ENCODE measurements around the gene CYP27B1. TPM values are rescaled to one million over a fixed set of nuclear protein-coding genes. Genes with fewer than 3 reads are reported as not detected.
A peak's percentile ranks its signal among the peaks of the same experiment; 100 is the strongest.

CYP27B1 gene
- total RNA-seq (2014; rRNA removed; shearing (Covaris generic)), result 0.69 and 3.1 TPM in 2 replicates
- 1.0 and 1.6 TPM in 2 replicates for polyA plus RNA-seq (2015; cell fraction: cytosol; rRNA removed)
- 46.1 TPM in 2 replicates for polyA plus RNA-seq (2015; cell fraction: nucleus; rRNA removed)

GRCh38 chr12:57766464-57767304 is at the start of gene CYP27B1:
TSS of gene CYP27B1 (minus strand) at chr12:57767078. CDS start at chr12:57767041, 37 bp downstream.
- in situ Hi-C loops (cut with HindIII; ENCODE audit: low pct_unique_long_range_greater_than_20kb, low sequenced_read_pairs), result no loop called here
- DNase-seq (ENCODE audit: low read depth, low spot score), result no peak

GRCh38 chr12:57816001-57816854 is 49.4 kb upstream of the CYP27B1 start:
- in situ Hi-C loops (cut with HindIII; ENCODE audit: low pct_unique_long_range_greater_than_20kb, low sequenced_read_pairs), result no loop called here
- DNase-seq (ENCODE audit: low read depth, low spot score), result no peak

- DNase-seq (ENCODE audit: low read depth, low spot score), result peak; percentile 40
- in situ Hi-C loops (cut with HindIII; ENCODE audit: low pct_unique_long_range_greater_than_20kb, low sequenced_read_pairs), result no loop called here
These were observed 48.5 kb upstream of the CYP27B1 start for GRCh38 chr12:57815177-57816000.

- in situ Hi-C loops (cut with HindIII; ENCODE audit: low pct_unique_long_range_greater_than_20kb, low sequenced_read_pairs), result no loop called here
These were observed 47.3 kb upstream of the CYP27B1 start for GRCh38 chr12:57813971-57814772.

GRCh38 chr12:57813111-57813970 is 46.5 kb upstream of the CYP27B1 start:
- no peak for DNase-seq (ENCODE audit: low read depth, low spot score)
- in situ Hi-C loops (cut with HindIII; ENCODE audit: low pct_unique_long_range_greater_than_20kb, low sequenced_read_pairs), result no loop called here

More at GRCh38 chr12:57813971-57814772, 47.3 kb upstream of the CYP27B1 start:
- no peak for DNase-seq (ENCODE audit: low read depth, low spot score)

GRCh38 chr12:57811028-57811755 is 44.3 kb upstream of the CYP27B1 start:
- no peak for DNase-seq (ENCODE audit: low read depth, low spot score)

GRCh38 chr12:57810450-57810849 is 43.6 kb upstream of the CYP27B1 start:
- in situ Hi-C loops (cut with HindIII; ENCODE audit: low pct_unique_long_range_greater_than_20kb, low sequenced_read_pairs), result no loop called here

More at GRCh38 chr12:57811028-57811755, 44.3 kb upstream of the CYP27B1 start:
- in situ Hi-C loops (cut with HindIII; ENCODE audit: low pct_unique_long_range_greater_than_20kb, low sequenced_read_pairs), result no loop called here

GRCh38 chr12:57809425-57809824 is 42.5 kb upstream of the CYP27B1 start:
- DNase-seq (ENCODE audit: low read depth, low spot score), result no peak
- in situ Hi-C loops (cut with HindIII; ENCODE audit: low pct_unique_long_range_greater_than_20kb, low sequenced_read_pairs), result no loop called here

More at GRCh38 chr12:57810450-57810849, 43.6 kb upstream of the CYP27B1 start:
- no peak for DNase-seq (ENCODE audit: low read depth, low spot score)

- DNase-seq (ENCODE audit: low read depth, low spot score), result no peak
- in situ Hi-C loops (cut with HindIII; ENCODE audit: low pct_unique_long_range_greater_than_20kb, low sequenced_read_pairs), result no loop called here
These were observed 41.5 kb upstream of the CYP27B1 start for GRCh38 chr12:57808351-57808750.

- in situ Hi-C loops (cut with HindIII; ENCODE audit: low pct_unique_long_range_greater_than_20kb, low sequenced_read_pairs), result no loop called here
These were observed 40.4 kb upstream of the CYP27B1 start for GRCh38 chr12:57807285-57807684.

GRCh38 chr12:57806677-57807076 is 39.8 kb upstream of the CYP27B1 start:
- in situ Hi-C loops (cut with HindIII; ENCODE audit: low pct_unique_long_range_greater_than_20kb, low sequenced_read_pairs), result no loop called here
- DNase-seq (ENCODE audit: low read depth, low spot score), result no peak

More at GRCh38 chr12:57807285-57807684, 40.4 kb upstream of the CYP27B1 start:
- DNase-seq (ENCODE audit: low read depth, low spot score), result no peak

- DNase-seq (ENCODE audit: low read depth, low spot score), result peak; percentile 73
- in situ Hi-C loops (cut with HindIII; ENCODE audit: low pct_unique_long_range_greater_than_20kb, low sequenced_read_pairs), result no loop called here
These were observed 36.5 kb upstream of the CYP27B1 start for GRCh38 chr12:57803319-57803893.

- no peak for DNase-seq (ENCODE audit: low read depth, low spot score)
These were observed 35.7 kb upstream of the CYP27B1 start for GRCh38 chr12:57802607-57803006.

GRCh38 chr12:57800965-57801364 is 34.1 kb upstream of the CYP27B1 start:
- in situ Hi-C loops (cut with HindIII; ENCODE audit: low pct_unique_long_range_greater_than_20kb, low sequenced_read_pairs), result no loop called here

More at GRCh38 chr12:57802607-57803006, 35.7 kb upstream of the CYP27B1 start:
- in situ Hi-C loops (cut with HindIII; ENCODE audit: low pct_unique_long_range_greater_than_20kb, low sequenced_read_pairs), result no loop called here

GRCh38 chr12:57797933-57798332 is 31.1 kb upstream of the CYP27B1 start:
- DNase-seq (ENCODE audit: low read depth, low spot score), result no peak
- in situ Hi-C loops (cut with HindIII; ENCODE audit: low pct_unique_long_range_greater_than_20kb, low sequenced_read_pairs), result no loop called here

More at GRCh38 chr12:57800965-57801364, 34.1 kb upstream of the CYP27B1 start:
- DNase-seq (ENCODE audit: low read depth, low spot score), result no peak

Measured in SK-MEL-5 (cell line).